Stimulated activated CD8-positive, alpha-beta memory T cell treated with anti-CD3 and anti-CD28 coated beads, Interleukin-4, amount 100 ng/mL, for 1 hour (primary cell): ENCODE measurements around the gene CD55.

Experiments used
- DNase-seq, 2 donors: peaks; one replicate each; pipeline ENCODE4 v3.0.0-alpha.2; 2020; ENCODE audit warnings: low read depth in 2 of 2, low spot score in 1 of 2

Gene CD55

GRCh38 chr1:207328004-207328403 is 6.5 kb downstream of the CD55 start:
- no peak for DNase-seq

DNA sequence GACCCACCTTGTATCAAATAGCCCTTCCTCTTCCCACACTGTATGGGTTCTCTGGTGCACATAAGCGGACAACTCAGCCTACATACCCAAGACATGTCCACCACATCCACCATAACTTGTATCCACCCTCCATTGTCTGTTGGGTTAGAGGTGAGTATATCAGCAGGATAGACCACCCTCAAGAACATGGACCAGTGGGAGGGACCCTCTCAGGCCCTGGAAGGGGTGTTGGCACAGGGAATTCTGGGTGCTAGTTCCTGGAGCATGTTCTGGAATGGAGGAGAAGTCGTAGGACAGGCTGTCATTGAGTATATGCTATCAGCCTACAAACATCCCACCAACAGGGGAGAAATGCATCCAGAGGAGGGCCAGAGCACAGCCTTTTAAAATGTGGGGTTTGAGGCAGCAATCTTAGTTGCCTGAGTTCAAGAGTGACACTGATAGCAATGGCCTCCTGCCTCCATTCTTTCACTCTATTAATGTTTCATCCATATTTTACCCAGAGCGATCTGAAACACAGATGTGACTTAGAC is 7.5 kb downstream of the CD55 start:
- no peak for DNase-seq

GRCh38 chr1:207329469-207329868 is 8.0 kb downstream of the CD55 start:
- no peak for DNase-seq

DNA sequence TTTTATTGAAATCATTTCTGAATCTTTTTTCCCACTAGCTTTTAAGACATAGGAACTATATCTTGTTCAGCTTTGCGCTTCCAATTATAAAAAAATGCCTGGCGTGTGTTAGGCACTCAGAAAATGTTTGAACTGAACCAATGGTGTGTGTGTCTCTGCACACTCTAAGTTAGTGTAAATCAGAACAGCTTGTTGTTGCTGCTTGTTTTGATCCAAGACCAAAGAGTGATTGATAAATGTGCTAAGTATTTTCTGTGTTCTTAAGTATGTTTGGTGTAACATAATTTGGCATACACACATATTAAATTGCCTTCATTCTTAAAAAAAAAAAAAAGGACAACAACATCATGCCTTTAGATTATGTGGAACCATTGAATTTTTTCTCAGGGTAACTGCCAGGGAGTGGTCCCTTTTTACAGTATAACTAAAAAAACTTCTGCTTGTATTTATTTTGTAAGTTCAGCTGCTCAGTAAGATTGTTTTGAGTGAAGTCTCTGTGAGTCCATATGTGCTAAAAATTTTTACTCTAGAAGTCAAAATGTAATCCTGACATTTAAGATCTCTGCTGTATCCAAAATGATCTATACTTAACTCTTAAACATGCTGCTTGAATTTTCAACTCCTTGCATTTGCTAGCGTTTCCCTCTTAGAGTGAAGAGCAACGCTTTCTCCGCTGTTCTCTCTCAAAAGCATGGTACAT is 8.7 kb downstream of the CD55 start:
- DNase-seq, result no peak

DNA sequence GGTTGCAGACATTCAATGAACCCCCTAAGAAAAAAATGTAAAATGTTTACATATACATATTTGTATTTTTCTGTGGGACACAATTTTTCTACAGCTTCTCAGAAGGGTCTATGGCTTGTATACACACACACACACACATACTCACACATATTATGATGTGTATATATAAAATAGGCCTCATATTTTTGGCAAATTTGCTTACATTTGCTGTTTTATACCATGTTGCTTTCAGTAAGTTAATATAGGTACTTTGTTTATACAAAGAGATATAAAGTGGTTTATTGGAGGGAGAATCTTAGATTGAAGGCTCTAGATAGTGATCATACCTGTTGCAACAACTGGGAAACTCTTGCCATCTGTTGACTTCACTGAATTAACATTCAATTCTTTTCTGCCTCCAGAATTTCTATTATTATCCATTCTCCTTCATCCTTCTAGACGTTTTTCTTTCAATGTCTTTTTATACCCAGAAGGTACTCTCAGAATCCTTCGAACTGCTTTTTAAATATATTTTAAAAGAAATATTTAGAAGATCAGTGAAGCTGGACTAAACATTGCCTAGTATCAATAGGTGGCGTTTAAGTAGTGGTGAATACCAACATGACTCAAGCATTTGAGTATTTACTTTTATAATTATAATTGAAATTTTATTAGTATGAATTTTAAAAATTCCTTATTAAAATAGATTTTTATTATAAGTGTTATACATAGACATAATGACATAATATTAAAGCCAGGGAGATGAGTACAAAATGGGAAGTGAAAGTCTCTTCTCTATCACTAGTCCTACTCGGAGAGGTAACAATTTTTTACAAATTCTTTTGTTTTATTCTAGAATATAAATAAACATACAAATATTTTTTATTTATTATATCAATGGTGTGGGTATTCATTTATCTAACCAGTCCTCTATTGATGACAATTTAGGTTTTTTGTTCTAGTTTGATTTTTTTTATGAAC is 10.2 kb downstream of the CD55 start:
- no peak for DNase-seq

DNA sequence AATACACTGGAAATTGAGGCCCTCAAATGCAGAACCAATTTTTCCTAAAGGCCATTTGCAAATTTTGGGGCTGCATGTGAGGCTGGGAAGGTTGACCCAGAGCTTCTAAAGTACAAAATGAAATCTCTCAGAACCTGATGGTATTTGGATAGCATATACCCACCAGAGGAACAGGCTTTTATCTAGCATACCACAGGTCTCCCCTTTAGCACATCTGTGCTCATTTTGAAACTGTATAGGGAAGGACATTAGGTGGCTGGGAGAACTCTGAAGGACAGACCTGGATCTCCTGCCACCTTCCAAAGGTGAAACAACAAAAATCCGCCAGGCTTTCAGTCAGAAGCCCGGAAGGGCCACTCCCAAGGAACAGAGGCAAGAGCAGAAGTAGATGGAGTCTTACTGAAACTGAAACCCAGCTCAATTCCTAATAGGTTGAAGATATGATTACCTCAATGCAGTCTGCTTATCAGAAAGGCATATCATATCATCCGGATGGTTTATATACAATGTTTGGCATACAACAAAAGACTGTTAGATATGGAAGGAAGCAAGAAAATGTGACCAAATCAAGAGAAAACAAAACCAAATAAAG is 11.6 kb downstream of the CD55 start:
- no peak for DNase-seq

DNA sequence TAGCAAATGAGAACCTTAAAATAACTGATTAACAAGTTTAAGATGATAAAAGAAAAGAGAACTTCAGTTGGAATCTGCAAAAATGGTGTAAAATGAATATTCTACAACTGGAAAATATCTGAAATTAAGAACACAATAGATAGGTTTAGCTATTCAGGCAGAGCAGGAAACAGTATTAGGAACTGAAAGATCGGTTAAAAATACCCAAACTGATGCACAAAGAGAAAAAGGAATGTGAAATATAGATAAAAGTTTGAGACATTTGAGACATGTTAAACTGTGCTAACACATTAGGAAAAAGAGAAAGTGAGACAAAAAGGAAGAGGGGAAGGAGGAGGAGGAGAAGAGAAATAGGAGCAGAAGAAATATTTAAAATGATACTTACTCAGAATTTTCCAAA is 12.1 kb downstream of the CD55 start:
- no peak for DNase-seq

- no peak for DNase-seq
Measured at GRCh38 chr1:207334337-207334736, 12.9 kb downstream of the CD55 start.

DNA sequence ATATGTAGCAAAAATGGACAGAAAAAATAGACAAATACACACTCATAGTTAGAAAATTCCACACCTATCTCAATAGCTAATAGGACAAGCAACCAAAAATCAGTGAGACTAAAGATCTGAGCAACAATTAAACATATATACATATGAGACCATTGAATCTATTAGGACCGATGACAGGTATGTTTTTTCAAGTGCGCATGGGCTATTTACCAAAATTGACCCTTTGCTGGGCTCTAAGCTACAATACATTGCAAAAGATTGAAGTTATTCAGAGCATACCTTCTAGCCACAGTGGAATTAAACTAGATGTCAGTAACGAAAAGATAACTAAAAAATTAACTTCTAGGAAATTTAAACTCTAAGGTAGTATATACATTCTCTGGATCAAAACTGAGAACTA is 13.7 kb downstream of the CD55 start:
- no peak for DNase-seq

DNA sequence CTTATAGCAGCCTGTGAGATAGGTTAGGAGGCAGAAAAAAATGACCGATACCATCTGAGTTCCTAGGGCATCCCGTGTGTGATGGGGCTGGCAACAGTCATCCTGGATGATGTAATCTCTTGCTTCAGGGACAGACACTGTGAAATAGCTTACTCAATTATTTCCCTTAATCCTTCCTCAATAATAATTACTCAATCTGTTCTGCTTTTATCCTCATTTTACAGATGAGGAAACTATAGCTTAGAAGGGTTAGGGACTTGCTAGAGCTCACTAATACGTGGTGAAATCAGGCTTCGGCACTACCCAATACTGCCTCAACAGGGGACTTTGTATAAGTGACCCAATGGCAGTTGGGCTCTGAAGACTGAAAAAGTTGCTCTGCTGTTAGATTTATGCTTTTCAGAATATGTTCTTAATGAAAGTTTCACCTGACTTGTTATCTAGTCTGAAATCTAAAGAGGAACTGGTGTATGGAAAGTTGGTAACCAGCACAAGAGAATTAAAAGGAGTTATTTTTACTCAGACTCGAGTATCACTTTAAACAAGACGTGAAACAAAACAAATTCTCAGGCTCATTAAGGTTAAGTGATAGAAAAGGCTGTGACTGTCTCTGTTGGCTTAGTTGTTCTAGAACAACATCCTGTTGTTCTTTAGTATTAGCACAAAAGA is 14.4 kb downstream of the CD55 start:
- no peak for DNase-seq

GRCh38 chr1:207336559-207337467 is 15.3 kb downstream of the CD55 start:
- no peak for DNase-seq

- DNase-seq, result no peak
Measured at GRCh38 chr1:207342332-207342731, 20.9 kb downstream of the CD55 start.

- no peak for DNase-seq
Measured at GRCh38 chr1:207343675-207344074, 22.2 kb downstream of the CD55 start.

- DNase-seq, result no peak
Measured at GRCh38 chr1:207344221-207344620, 22.7 kb downstream of the CD55 start.

- DNase-seq, result no peak
Measured at GRCh38 chr1:207345644-207346477, 24.4 kb downstream of the CD55 start.

- DNase-seq, result no peak
Measured at GRCh38 chr1:207346513-207346912, 25.0 kb downstream of the CD55 start.

GRCh38 chr1:207349979-207350378 is 28.5 kb downstream of the CD55 start:
- DNase-seq, result no peak

DNA sequence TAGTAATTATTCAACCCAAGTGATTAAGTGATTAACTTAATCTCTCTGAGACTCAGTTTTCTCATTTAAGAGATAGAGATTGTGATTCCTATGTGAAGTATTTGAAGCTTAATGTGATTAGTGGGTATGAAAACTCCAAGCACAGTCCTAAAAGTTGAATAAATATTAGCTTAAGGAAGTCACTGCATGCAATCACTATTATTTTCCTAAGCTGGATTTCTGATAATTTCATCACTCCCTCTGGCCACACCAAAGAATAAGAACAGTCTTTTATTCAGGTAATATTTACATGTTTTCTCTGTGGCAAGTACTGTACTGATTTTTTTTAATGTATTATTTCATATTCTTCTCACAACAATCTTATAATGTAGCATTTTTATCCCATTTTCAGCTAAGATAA is 31.1 kb downstream of the CD55 start:
- DNase-seq, result no peak

DNA sequence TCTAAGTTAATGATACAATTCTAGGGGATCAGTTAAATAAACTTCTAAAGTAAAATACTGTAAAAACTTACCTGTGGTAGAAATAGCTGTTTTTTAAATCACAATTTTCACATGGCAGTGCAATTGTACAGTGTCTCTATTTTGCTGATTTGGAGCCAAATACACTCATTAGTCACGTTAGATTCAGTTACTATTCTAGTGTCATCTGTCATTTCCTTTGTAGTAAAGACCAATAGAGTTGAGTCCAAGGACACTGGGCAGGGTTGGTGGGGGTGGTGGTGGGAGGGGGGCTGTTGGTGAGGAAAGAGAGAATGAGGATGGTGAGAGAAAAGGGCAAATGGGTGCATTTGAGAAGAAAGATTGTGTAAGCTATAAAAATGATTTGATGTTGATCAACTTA is 33.6 kb downstream of the CD55 start:
- no peak for DNase-seq
